Measurements from ENCODE around the gene LPCAT1.

The LPCAT1 gene

DNA sequence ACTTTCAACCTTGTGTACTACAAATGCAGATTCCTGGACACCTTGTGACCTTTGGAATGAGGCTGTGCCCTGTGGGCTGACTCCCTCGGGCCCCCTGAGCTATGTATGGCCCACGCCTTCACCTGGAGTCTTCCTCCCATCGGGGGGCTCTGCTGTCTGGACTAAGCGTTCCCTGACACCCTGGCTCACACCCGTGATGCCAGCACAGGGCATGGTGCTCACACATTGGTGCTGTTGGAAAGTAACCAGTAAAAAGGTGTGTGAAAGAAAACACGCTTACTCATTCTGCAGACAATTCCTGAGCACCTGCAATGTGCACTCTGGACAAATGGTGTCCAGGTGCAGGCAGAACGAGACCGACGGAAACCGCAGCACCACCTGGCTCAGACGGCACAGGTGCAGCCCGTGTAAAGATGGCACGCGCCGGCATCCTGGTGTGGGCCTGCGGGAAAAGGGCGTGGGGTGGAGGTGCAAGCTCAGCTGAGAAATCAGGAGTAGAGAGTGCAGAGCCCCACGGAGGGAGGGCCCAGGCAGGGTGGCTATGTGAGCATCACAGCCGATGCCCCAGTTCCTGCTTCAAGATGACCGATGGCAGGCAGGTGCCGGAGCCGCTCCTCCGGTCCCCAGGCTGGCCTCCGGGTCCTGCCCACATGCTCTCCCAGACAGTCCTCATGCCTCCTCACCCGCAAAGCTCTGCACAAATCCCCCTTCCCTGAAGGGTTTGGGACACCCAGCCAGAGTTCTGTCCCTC is 11.0 kb downstream of the LPCAT1 start:
- Histone ChIP-seq H3K27ac (no peak overlapping the region), H3K4me3 (no peak overlapping the region)
- TF ChIP-seq, protein P1, sequence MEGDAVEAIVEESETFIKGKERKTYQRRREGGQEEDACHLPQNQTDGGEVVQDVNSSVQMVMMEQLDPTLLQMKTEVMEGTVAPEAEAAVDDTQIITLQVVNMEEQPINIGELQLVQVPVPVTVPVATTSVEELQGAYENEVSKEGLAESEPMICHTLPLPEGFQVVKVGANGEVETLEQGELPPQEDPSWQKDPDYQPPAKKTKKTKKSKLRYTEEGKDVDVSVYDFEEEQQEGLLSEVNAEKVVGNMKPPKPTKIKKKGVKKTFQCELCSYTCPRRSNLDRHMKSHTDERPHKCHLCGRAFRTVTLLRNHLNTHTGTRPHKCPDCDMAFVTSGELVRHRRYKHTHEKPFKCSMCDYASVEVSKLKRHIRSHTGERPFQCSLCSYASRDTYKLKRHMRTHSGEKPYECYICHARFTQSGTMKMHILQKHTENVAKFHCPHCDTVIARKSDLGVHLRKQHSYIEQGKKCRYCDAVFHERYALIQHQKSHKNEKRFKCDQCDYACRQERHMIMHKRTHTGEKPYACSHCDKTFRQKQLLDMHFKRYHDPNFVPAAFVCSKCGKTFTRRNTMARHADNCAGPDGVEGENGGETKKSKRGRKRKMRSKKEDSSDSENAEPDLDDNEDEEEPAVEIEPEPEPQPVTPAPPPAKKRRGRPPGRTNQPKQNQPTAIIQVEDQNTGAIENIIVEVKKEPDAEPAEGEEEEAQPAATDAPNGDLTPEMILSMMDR (IDR thresholded peaks at IDR 0.05) = no peak
- DNase-seq (ENCODE audit: low spot score) = peak; percentile 47

DNA sequence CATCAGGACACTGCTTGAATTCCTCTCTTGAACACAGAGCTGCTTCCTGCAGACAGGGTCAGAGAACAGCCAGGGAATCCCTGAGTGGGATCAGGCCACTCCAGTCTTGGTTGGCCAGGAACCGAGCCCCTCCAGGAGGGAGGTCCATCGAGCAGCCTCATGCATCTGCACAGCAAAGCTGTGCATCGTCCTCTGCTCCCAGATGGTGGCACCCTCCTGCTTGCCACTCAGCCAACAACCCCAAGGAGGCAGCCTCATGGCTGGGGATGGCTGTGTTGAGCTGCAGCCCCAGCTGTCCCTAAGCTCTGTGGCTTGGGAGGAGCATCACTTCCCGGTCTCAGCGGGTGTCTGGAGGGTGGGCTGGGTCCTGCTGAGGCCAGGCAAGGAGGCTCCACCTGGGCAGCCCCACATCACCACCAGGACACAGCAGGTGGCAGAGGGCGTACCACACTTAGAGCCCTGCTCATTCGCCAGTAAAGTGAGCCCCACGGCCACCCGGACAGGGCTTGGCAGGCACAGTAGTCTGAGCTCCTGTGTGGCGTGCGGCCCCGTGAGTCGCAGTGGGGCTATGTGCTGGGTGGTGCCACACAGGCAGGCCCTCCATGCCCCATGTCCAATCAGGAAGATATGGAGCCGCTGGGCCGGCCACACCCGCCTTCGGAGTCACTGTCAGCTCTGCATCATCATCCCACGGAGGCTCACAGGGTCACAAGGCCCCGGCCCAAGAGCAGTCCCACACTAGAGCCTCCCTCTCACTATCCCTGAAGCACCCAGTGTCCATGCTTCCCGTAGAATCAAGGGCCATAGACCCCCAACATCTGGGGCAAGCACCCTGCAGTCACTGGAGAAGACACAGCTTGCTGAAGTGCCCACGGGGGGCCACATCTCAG is 11.9 kb downstream of the LPCAT1 start:
- no peak overlapping the region for H3K27ac ChIP-seq
- DNase-seq (ENCODE audit: low spot score) = no peak
- H3K4me3 ChIP-seq = no peak overlapping the region
- TF ChIP-seq, protein P1 (IDR thresholded peaks at IDR 0.05) = no peak

DNA sequence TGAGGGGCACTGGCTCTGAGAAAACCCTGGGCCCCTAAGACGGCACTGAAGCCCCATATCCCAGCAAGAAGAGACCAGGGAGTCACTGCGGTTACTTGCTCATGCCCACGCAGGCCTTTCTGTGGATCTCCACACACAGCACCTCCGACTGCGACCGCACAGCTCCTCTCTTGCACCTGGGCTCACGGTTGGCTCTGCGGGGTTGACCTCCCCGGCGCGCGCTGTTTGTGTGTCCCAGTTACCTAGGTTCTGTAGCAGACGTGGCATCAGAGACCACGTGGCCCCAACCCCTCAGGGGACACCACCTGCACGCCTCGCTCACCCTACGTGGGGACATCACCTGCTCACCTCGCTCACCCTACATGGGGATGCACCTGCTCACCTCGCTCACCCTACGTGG is 12.7 kb downstream of the LPCAT1 start:
- no peak for DNase-seq (ENCODE audit: low spot score)
- Histone ChIP-seq H3K27ac (no peak overlapping the region), H3K4me3 (no peak overlapping the region)
- TF ChIP-seq, protein P1 (IDR thresholded peaks at IDR 0.05) = no peak

DNA sequence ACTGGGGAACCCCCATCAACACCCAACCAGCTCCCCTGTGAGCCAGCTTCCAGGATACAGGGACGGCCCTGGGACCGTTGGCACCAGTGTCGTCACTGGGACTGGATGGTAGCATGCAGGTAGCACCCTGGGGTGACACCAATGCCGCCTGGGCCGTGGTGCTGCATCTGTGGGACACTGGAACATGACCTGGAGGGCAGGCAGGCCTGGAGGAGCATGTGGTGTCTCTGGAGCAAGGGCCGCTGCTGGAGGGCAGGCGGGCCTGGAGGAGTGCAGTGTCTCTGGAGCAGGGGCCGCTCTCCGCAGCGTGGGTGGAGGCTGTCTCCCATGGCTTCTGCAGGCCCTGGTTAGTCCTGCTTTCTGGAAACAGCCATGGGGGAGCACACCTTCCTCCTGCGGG is 13.1 kb downstream of the LPCAT1 start:
- no peak overlapping the region for H3K27ac ChIP-seq
- H3K4me3 ChIP-seq = no peak overlapping the region
- DNase-seq (ENCODE audit: low spot score) = peak; percentile 69
- TF ChIP-seq, protein P1 (IDR thresholded peaks at IDR 0.05) = no peak

DNA sequence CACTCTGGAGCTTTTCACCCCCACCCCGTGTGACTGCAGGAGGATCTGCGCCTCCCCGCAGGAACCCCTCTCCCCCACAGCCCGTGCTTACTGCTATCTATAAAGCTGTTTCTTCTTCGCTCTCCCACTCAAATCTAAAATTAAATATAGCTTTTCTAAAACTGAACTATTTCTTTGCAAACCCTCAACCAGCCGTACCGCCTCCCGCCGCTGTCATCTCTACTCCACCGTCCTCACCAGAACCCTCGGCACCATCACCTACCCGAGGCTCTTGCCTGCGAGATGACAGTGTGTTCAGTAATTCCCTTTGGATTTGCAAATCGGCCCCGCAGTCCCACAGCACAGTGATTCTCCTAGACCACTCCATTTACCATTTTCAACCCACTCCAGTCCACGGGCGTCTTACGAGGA is 13.6 kb downstream of the LPCAT1 start:
- no peak for DNase-seq (ENCODE audit: low spot score)
- H3K27ac ChIP-seq = no peak overlapping the region
- TF ChIP-seq, protein P1 (IDR thresholded peaks at IDR 0.05) = no peak

DNA sequence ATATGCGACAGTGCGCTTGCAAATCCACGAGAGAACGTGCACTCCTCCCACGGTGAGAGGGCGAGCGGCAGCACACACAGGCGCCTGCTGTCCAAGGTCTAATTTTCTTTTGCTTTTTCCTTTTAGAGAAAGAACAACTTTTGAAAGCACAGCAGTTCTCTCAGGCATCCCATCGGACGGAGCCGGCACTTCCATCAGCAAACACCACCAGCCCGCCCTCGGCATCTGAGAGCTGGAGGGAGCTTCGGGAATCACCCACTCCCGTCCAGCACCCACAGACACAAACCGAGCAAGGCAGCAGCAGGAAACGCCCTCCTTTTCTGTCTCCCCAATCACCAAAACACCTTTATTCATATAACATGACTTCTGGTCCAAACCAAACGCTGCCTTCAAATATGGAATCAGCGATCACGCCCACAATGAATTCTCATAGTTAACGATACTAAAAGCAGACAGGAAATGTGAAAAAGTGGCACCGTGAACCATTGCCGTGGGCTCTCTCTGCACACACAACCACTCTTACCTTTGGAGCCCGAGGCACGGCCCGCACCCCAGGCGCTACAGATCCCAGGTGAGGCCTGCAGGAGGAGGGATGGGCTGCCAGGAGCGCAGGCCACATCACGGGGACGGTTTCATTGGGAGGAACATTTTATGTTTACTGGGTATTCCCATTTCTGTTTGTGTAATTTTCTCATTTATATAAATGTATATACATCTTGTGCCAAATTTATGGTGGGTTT is 14.2 kb downstream of the LPCAT1 start:
- TF ChIP-seq, protein P1 (IDR thresholded peaks at IDR 0.05) = no peak
- peak; percentile 16 for DNase-seq (ENCODE audit: low spot score)
- Histone ChIP-seq H3K4me3 (no peak overlapping the region), H3K27ac (no peak overlapping the region)

More for the DNA sequence above, 13.6 kb downstream of the LPCAT1 start:
- no peak overlapping the region for H3K4me3 ChIP-seq

All from coronary artery (tissue), 2 donors.